ENCODE measurements around the gene LGALS16. TPM values are rescaled to one million over a fixed set of nuclear protein-coding genes. Genes with fewer than 3 reads are reported as not detected.

The LGALS16 gene
- total RNA-seq, 4 donors from 2014 or later = not detected

DNA sequence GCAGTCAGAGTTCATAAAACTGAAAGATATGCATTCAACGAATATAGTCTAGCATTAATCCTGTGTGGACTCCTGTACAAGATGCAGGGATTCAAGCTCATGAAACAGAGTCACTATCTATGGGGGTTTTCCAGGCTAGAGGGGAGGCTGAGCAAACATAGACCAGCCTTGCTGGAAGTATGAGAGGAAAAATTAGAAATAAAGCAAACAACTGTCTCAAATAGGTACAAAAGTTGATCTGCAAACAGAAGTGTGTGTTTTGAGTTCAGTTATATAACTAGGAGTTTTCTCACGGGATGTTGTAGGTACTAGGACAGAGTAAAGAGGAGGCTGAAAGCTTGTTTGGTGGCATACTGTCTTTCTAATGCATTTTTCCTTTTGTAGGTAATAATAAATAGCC is 40.0 kb downstream of the LGALS16 start:
- DNase-seq (ENCODE audit: low spot score in 2 of 2) = no peak
- Histone ChIP-seq H3K27me3 (no peaks in the 10 kb centered on the region), H3K4me3 (no peak overlapping the region), H3K4me1 (no peaks in the 10 kb centered on the region), H3K9me3 (no peaks in the 10 kb centered on the region), H3K27ac (no peak overlapping the region), H3K36me3 (no peaks in the 10 kb centered on the region)
- 69 to 84% methylated on average over 2 of the region's 2 CpGs for WGBS, 2 donors
- TF ChIP-seq EP300 (IDR thresholded peaks at IDR 0.05) (no peak), POLR2A (IDR thresholded peaks at IDR 0.05) (no peak)
- TF ChIP-seq, protein P1, sequence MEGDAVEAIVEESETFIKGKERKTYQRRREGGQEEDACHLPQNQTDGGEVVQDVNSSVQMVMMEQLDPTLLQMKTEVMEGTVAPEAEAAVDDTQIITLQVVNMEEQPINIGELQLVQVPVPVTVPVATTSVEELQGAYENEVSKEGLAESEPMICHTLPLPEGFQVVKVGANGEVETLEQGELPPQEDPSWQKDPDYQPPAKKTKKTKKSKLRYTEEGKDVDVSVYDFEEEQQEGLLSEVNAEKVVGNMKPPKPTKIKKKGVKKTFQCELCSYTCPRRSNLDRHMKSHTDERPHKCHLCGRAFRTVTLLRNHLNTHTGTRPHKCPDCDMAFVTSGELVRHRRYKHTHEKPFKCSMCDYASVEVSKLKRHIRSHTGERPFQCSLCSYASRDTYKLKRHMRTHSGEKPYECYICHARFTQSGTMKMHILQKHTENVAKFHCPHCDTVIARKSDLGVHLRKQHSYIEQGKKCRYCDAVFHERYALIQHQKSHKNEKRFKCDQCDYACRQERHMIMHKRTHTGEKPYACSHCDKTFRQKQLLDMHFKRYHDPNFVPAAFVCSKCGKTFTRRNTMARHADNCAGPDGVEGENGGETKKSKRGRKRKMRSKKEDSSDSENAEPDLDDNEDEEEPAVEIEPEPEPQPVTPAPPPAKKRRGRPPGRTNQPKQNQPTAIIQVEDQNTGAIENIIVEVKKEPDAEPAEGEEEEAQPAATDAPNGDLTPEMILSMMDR (IDR thresholded peaks at IDR 0.05) = no peak

DNA sequence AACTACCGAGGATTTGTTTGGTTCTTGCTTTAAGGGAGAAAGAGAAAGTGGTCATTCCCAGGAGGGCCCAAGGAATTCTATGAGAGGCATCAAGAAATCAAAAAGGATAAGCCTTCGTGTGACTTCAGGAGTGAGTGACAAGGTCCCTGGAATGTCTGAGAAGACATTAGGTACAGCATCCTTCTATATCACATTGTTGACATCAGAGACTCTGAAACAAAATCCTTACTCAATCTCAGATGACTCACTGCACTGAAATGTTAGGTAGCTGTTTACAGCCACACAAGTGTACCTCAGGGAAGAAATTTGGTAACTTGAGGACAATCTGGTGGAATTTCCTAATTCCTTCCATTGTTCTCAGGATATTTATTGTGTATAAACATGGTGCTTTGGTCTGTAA is 40.7 kb downstream of the LGALS16 start:
- 53 to 59% methylated on average over 2 of the region's 2 CpGs for WGBS, 2 donors
- no peaks in the 10 kb centered on the region for H3K9me3 ChIP-seq
- H3K36me3 ChIP-seq = no peaks in the 10 kb centered on the region
- no peak overlapping the region for H3K27ac ChIP-seq
- TF ChIP-seq, protein P1 (IDR thresholded peaks at IDR 0.05) = no peak
- no peaks in the 10 kb centered on the region for H3K4me1 ChIP-seq
- no peak overlapping the region for H3K4me3 ChIP-seq
- H3K27me3 ChIP-seq = no peaks in the 10 kb centered on the region
- no peak for DNase-seq (ENCODE audit: low spot score in 2 of 2)

DNA sequence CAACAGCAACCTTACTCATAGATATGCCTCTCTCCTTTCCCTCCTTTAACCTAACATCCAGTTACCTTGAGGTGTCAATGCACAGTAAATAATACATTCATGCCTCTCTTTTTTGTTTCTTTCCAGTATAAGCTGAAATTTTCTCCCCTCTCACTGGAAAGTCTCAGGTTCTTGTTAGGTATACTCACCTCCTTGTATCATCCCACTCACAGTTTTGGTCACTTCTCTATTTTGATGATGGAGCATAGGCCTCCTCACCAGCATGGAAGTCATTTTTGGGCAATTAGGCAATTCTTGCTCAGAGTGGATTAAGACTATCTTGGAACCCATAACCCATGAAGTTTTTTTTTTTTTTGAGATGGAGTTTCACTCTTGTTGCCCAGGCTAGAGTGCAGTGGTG is 42.8 kb downstream of the LGALS16 start:
- DNase-seq (ENCODE audit: low spot score in 2 of 2) = no peak
- Histone ChIP-seq H3K27me3 (no peaks in the 10 kb centered on the region), H3K4me3 (no peak overlapping the region), H3K4me1 (no peaks in the 10 kb centered on the region), H3K36me3 (no peaks in the 10 kb centered on the region), H3K27ac (no peak overlapping the region), H3K9me3 (no peaks in the 10 kb centered on the region)
- no peak for TF ChIP-seq POLR2A (IDR thresholded peaks at IDR 0.05)
- no peak for TF ChIP-seq EP300 (IDR thresholded peaks at IDR 0.05)
- TF ChIP-seq, protein P1 (IDR thresholded peaks at IDR 0.05) = no peak

DNA sequence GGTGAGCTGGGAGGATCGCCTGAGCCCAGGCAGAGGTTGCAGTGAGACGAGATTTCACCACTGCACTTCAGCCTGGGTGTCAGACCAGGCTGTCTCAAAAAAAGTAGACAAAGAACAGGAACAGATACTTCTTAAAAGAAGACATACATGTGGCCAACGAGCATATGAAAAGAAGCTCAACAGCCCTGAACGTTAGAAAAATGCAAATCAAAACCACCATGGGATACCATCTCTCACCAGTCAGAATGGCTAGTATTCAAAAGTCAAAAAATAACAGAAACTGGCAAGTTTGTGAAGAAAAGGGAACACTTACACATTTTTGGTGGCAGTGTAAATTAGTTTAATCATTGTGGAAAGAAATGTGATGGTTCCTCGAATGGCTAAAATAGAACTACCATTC is 45.6 kb downstream of the LGALS16 start:
- DNase-seq (ENCODE audit: low spot score in 2 of 2) = no peak
- Histone ChIP-seq H3K9me3 (no peaks in the 10 kb centered on the region), H3K27me3 (no peaks in the 10 kb centered on the region), H3K4me1 (no peaks in the 10 kb centered on the region), H3K4me3 (no peak overlapping the region), H3K36me3 (no peaks in the 10 kb centered on the region), H3K27ac (no peak overlapping the region)
- 72% methylated on average over 5 of the region's 5 CpGs for WGBS, 2 donors
- TF ChIP-seq, protein P1 (IDR thresholded peaks at IDR 0.05) = no peak
- TF ChIP-seq EP300 (IDR thresholded peaks at IDR 0.05) (no peak), POLR2A (IDR thresholded peaks at IDR 0.05) (no peak)

DNA sequence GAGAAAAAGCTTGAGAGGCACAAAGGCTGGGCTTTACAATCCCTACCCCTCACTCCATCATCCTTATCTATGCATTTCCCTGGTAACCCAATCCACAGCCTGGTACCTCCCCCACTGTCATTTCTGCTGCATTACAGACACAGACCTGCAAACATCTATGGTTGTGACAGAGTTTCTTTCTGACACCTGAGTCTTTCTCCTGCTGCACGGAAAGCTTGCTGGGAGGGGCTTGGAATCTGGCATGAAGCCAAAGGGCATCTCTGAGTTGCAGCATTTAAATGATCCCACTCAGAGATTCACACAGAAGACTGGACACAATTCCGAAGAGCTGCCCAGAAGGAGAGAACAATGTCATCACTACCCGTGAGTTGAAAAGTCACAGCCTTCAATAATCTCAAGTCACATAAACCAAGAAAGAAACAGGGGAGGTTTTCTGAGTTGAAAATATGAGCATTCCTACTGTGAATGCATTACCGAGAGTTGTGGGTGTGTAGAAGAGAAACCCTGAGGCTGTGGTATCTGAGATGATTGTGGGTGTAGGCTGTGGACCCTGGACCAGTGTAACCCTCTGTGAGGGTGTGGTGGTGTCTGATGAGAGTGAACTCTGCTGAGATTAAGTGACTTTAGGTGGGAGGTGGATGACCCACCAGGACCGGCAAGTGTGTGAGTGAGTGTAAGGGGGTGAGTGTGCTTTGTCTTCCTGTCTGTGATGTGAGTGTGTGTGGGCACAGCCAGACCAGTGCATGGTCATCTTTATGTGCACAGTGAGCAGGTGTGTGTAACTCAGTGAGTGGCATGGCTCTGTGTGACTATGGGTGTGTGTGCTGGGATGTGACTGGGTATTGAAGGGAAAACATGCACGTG is 48.7 kb downstream of the LGALS16 start, which contains the start of gene LGALS14:
Gene LGALS14 (plus strand): TSS at position 301 of the 864 bp plus-strand sequence. CDS start 48 bp downstream, at position 349.
- H3K4me1 ChIP-seq = no peaks in the 10 kb centered on the region
- no peak within 1 kb of the TSS for H3K4me3 ChIP-seq
- DNase-seq (ENCODE audit: low spot score in 2 of 2) = no peak
- no peaks in the 10 kb centered on the region for H3K9me3 ChIP-seq
- 51 to 52% methylated on average over 6 of the region's 6 CpGs for WGBS, 2 donors
- TF ChIP-seq, protein P1 (IDR thresholded peaks at IDR 0.05) = no peak
- no peak within 1 kb of the TSS for H3K27ac ChIP-seq
- H3K36me3 ChIP-seq = no peaks in the 10 kb centered on the region
- no peaks in the 10 kb centered on the region for H3K27me3 ChIP-seq

Measured in tibial nerve (tissue), 4 donors.